Globus pallidus (tissue), 1 donor: ENCODE results near the gene MERTK.

ENCODE experiments used
- DNase-seq: peaks from one replicate; pipeline ENCODE4 v3.0.0-alpha.2; 2015; ENCODE audit warnings: low spot score

MERTK gene

GRCh38 chr2:111981666-111982065 lies 83.3 kb downstream of the MERTK start:
- no peak for DNase-seq

GRCh38 chr2:111982822-111983221 lies 84.4 kb downstream of the MERTK start:
- no peak for DNase-seq

GRCh38 chr2:111983478-111984212 lies 85.2 kb downstream of the MERTK start:
- DNase-seq = no peak

GRCh38 chr2:111984213-111984604 lies 85.8 kb downstream of the MERTK start:
- no peak for DNase-seq

- no peak for DNase-seq
Observed at GRCh38 chr2:111985514-111985913, 87.1 kb downstream of the MERTK start.

- no peak for DNase-seq
Observed at GRCh38 chr2:111986116-111986900, 87.9 kb downstream of the MERTK start.

- no peak for DNase-seq
Observed at GRCh38 chr2:111990375-111990774, 92.0 kb downstream of the MERTK start.

GRCh38 chr2:111990856-111991255 lies 92.4 kb downstream of the MERTK start:
- DNase-seq = no peak

GRCh38 chr2:111994042-111994441 lies 95.6 kb downstream of the MERTK start:
- no peak for DNase-seq

- no peak for DNase-seq
Observed at GRCh38 chr2:111995148-111995547, 96.7 kb downstream of the MERTK start.

- DNase-seq = no peak
Observed at GRCh38 chr2:111999809-112000208, 101.4 kb downstream of the MERTK start.

GRCh38 chr2:112000399-112001135 lies 102.2 kb downstream of the MERTK start:
- no peak for DNase-seq

GRCh38 chr2:112001136-112001715 lies 102.8 kb downstream of the MERTK start:
- no peak for DNase-seq

GRCh38 chr2:112001942-112002341 lies 103.5 kb downstream of the MERTK start:
- no peak for DNase-seq

GRCh38 chr2:112003576-112004252 lies 105.3 kb downstream of the MERTK start:
- no peak for DNase-seq

GRCh38 chr2:112004253-112004645 lies 105.8 kb downstream of the MERTK start:
- peak; percentile 74 for DNase-seq

- no peak for DNase-seq
Observed at GRCh38 chr2:112005406-112006075, 107.1 kb downstream of the MERTK start.

- DNase-seq = no peak
Observed at GRCh38 chr2:112006076-112006410, 107.6 kb downstream of the MERTK start.

GRCh38 chr2:112007493-112007892 lies 109.1 kb downstream of the MERTK start:
- DNase-seq = no peak

- no peak for DNase-seq
Observed at GRCh38 chr2:112008910-112009485, 110.6 kb downstream of the MERTK start.

GRCh38 chr2:112010751-112011150 lies 112.3 kb downstream of the MERTK start:
- DNase-seq = no peak
